ENCODE data around the gene CCDC69.
"Not testable (repeated sequence)": the region's sequence is repeated elsewhere in the genome, so short reads cannot be mapped to it uniquely, and the experiment has no call there.

CCDC69 gene

GRCh38 chr5:151223447-151224264 is at the start of gene CCDC69:
Gene CCDC69, minus strand, starts transcription at chr5:151224092. Its CDS starts 122 bp downstream, at chr5:151223970.
- peak; percentile 27 for DNase-seq (ENCODE audit: low read depth)

- no peak for DNase-seq (ENCODE audit: low read depth)
Observed at GRCh38 chr5:151271336-151271735, 47.4 kb upstream of the CCDC69 start.

- DNase-seq (ENCODE audit: low read depth) = no peak
Observed at GRCh38 chr5:151270599-151270998, 46.7 kb upstream of the CCDC69 start.

- no peak for DNase-seq (ENCODE audit: low read depth)
Observed at GRCh38 chr5:151267491-151268260, 43.8 kb upstream of the CCDC69 start.

GRCh38 chr5:151264113-151264512 is 40.2 kb upstream of the CCDC69 start:
- peak; percentile 28 for DNase-seq (ENCODE audit: low read depth)

GRCh38 chr5:151262532-151262931 is 38.6 kb upstream of the CCDC69 start:
- DNase-seq (ENCODE audit: low read depth) = no peak

GRCh38 chr5:151259931-151260330 is 36.0 kb upstream of the CCDC69 start:
- no peak for DNase-seq (ENCODE audit: low read depth)

- no peak for DNase-seq (ENCODE audit: low read depth)
Observed at GRCh38 chr5:151258816-151259215, 34.9 kb upstream of the CCDC69 start.

GRCh38 chr5:151258201-151258611 is 34.3 kb upstream of the CCDC69 start:
- DNase-seq (ENCODE audit: low read depth) = no peak

- DNase-seq (ENCODE audit: low read depth) = no peak
Observed at GRCh38 chr5:151257731-151258181, 33.9 kb upstream of the CCDC69 start.

GRCh38 chr5:151255621-151256286 is 31.9 kb upstream of the CCDC69 start:
- DNase-seq (ENCODE audit: low read depth) = no peak

GRCh38 chr5:151254990-151255389 is 31.1 kb upstream of the CCDC69 start:
- not testable (repeated sequence) for DNase-seq (ENCODE audit: low read depth)

GRCh38 chr5:151254556-151254955 is 30.7 kb upstream of the CCDC69 start:
- no peak for DNase-seq (ENCODE audit: low read depth)

GRCh38 chr5:151253605-151253950 is 29.7 kb upstream of the CCDC69 start:
- no peak for DNase-seq (ENCODE audit: low read depth)

- DNase-seq (ENCODE audit: low read depth) = peak; percentile 98
Observed at GRCh38 chr5:151252762-151253604, 29.1 kb upstream of the CCDC69 start, which contains the start of gene GM2A. Gene GM2A, plus strand, starts transcription at chr5:151253185. Its CDS starts 32 bp downstream, at chr5:151253217.

- DNase-seq (ENCODE audit: low read depth) = no peak
Observed at GRCh38 chr5:151251621-151252020, 27.7 kb upstream of the CCDC69 start.

- DNase-seq (ENCODE audit: low read depth) = no peak
Observed at GRCh38 chr5:151251001-151251551, 27.2 kb upstream of the CCDC69 start.

- DNase-seq (ENCODE audit: low read depth) = no peak
Observed at GRCh38 chr5:151250346-151251000, 26.6 kb upstream of the CCDC69 start.

GRCh38 chr5:151249281-151249680 is 25.4 kb upstream of the CCDC69 start:
- no peak for DNase-seq (ENCODE audit: low read depth)

GRCh38 chr5:151248651-151249050 is 24.8 kb upstream of the CCDC69 start:
- no peak for DNase-seq (ENCODE audit: low read depth)
